HepG2 (cell line): ENCODE data around the gene ZNF91. TPM values are rescaled to one million over a fixed set of nuclear protein-coding genes. Genes with fewer than 3 reads are reported as not detected.

Experiments
- ATAC-seq: fragments of 200-7000 bp; cut with Tn5 transposase; 3 replicates; pipeline ENCODE4 v1.9.1; 2020; ENCODE audit warnings: mild to moderate bottlenecking, moderate library complexity
- BruUV-seq: library from RNA; stranded (reverse); fragments of 400-500 nt; replicated peaks from 2 replicates; lab custom pipeline; 2021; lab: Mats Ljungman, UMichigan
- CTCF ChIA-PET: fragments of 300-600 bp; formaldehyde crosslinking; extraction: SDS; loops from one replicate; lab custom pipeline; 2021; ENCODE audit warnings: low total read pairs, inconsistent platforms, low intra/inter-chr PET ratio; lab: Yijun Ruan, JAX
- POLR2A ChIA-PET: fragments of 350-600 bp; sonication (Branson Sonifier 250); formaldehyde crosslinking; loops from one replicate; lab custom pipeline; 2020; ENCODE audit warnings: antibody characterized with exemption, inconsistent platforms; lab: Yijun Ruan, JAX
- DNase-seq: peaks from one replicate; pipeline ENCODE4 v3.0.0-alpha.2; 2015; ENCODE audit warnings: low spot score
- FAIRE-seq: peaks from 3 replicates; lab custom pipeline; 2011; peaks lifted over from hg19 to GRCh38; lab: Jason Lieb, UNC
- H2AFZ ChIP-seq: one replicate; pipeline ENCODE4 v1.6.1; 2011; ENCODE audit warnings: low read length, inconsistent platforms
- H3K27ac ChIP-seq: fragments of 300-600 bp; 3 replicates; pipeline ENCODE4 v1.8.0; 2011; ENCODE audit warnings: mixed run types, mild to moderate bottlenecking, mixed read lengths, low read length, inconsistent platforms; ENCODE audit not compliant: insufficient read depth; ENCODE audit errors: extremely low read length
- H3K27me3 ChIP-seq, 2 experiments: fragments of 200-600 bp in 1 of 2; 2 replicates in 1 of 2; 3 replicates in 1 of 2; pipeline versions ENCODE4 v1.6.0 to v1.8.0; 2011; ENCODE audit warnings: low read length in 2 of 2, mild to moderate bottlenecking in 2 of 2, moderate library complexity in 2 of 2, inconsistent platforms in 1 of 2; ENCODE audit not compliant: insufficient read depth in 2 of 2, control insufficient read depth in 1 of 2
- H3K36me3 ChIP-seq, 2 experiments: fragments of 200-600 bp in 1 of 2; replicated peaks in 1 of 2; 2 replicates in 1 of 2; 3 replicates in 1 of 2; pipeline versions ENCODE4 v1.5.1 to v1.8.0; 2011; ENCODE audit warnings: low read length in 2 of 2, inconsistent platforms in 1 of 2; ENCODE audit not compliant: insufficient read depth in 2 of 2, control insufficient read depth in 1 of 2
- H3K4me1 ChIP-seq: 2 replicates; pipeline ENCODE4 v1.5.1; 2012; ENCODE audit warnings: low read length, inconsistent platforms; ENCODE audit not compliant: insufficient read depth
- H3K4me2 ChIP-seq: 2 replicates; pipeline ENCODE4 v1.6.0; 2011; ENCODE audit warnings: low read depth, low read length, inconsistent platforms
- H3K4me3 ChIP-seq, 3 experiments: fragments of 200-600 bp in 1 of 3; sonication (generic), shearing (Covaris generic) in 1 of 3; replicated peaks in 1 of 3; 2 replicates each; pipeline ENCODE4 v1.5.1; 2011 to 2016; ENCODE audit warnings: low read length in 3 of 3, inconsistent platforms in 2 of 3, low read depth in 2 of 3, mild to moderate bottlenecking in 2 of 3, control low read depth in 1 of 3, mixed read lengths in 1 of 3; ENCODE audit not compliant: insufficient read depth in 1 of 3
- H3K79me2 ChIP-seq: one replicate; pipeline ENCODE4 v1.6.1; 2011; ENCODE audit warnings: low read length, inconsistent platforms; ENCODE audit not compliant: insufficient read depth
- H3K9ac ChIP-seq: 2 replicates; pipeline ENCODE4 v1.6.0; 2011; ENCODE audit warnings: mild to moderate bottlenecking, low read depth, low read length, inconsistent platforms; ENCODE audit not compliant: insufficient read depth
- H3K9me3 ChIP-seq: 2 replicates; pipeline ENCODE4 v1.5.1; 2012; ENCODE audit warnings: mild to moderate bottlenecking, low read length
- H4K20me1 ChIP-seq: 2 replicates; pipeline ENCODE4 v1.6.0; 2011; ENCODE audit warnings: inconsistent platforms, mild to moderate bottlenecking, low read length, moderate library complexity; ENCODE audit not compliant: insufficient read depth
- DPF2 ChIP-seq: sonication (generic); formaldehyde crosslinking; IDR thresholded peaks from 2 replicates; pipeline ENCODE4 v1.4.0; 2020; ENCODE audit warnings: mild to moderate bottlenecking, low read depth, missing genetic modification reagents, borderline replicate concordance
- MEIS2 ChIP-seq: sonication (generic); formaldehyde crosslinking; IDR thresholded peaks from 2 replicates; pipeline ENCODE4 v1.9.0; 2021; ENCODE audit warnings: mild to moderate bottlenecking, missing genetic modification reagents
- MXD3 ChIP-seq: IDR thresholded peaks from 2 replicates; pipeline ENCODE4 v1.6.1; 2016; ENCODE audit warnings: mild to moderate bottlenecking, missing biosample characterization, missing genetic modification reagents
- NR1H2 ChIP-seq: sonication (generic); formaldehyde crosslinking; IDR thresholded peaks from 2 replicates; pipeline ENCODE4 v1.8.1; 2022; ENCODE audit warnings: low read depth, missing genetic modification reagents, borderline replicate concordance
- NR2F6 ChIP-seq, 2 experiments: IDR thresholded peaks; 2 replicates each; pipeline ENCODE4 v1.6.1; 2016; ENCODE audit warnings: antibody characterized with exemption in 1 of 2, mild to moderate bottlenecking in 1 of 2
- POGZ ChIP-seq: sonication (generic); formaldehyde crosslinking; IDR thresholded peaks from 2 replicates; pipeline ENCODE4 v1.4.0; 2020; ENCODE audit warnings: mild to moderate bottlenecking, missing genetic modification reagents
- SRSF4 ChIP-seq: fragments of 200-400 bp; formaldehyde crosslinking; IDR thresholded peaks from one replicate; pipeline ENCODE4 v1.6.1; 2018; ENCODE audit warnings: mild to moderate bottlenecking, low read depth, low read length, moderate library complexity; ENCODE audit not compliant: poor library complexity, severe bottlenecking
- ZBTB20 ChIP-seq: sonication (generic); formaldehyde crosslinking; IDR thresholded peaks from 2 replicates; pipeline ENCODE4 v1.8.1; 2023; ENCODE audit warnings: missing genetic modification reagents, low read depth, mild to moderate bottlenecking, borderline replicate concordance
- ZFP91 ChIP-seq: sonication (generic); formaldehyde crosslinking; IDR thresholded peaks from 2 replicates; pipeline ENCODE4 v1.9.0; 2022; ENCODE audit warnings: missing genetic modification reagents, mild to moderate bottlenecking, borderline replicate concordance
- ZNF543 ChIP-seq: sonication (generic); formaldehyde crosslinking; IDR thresholded peaks from 2 replicates; pipeline ENCODE4 v1.4.0; 2020; ENCODE audit warnings: mild to moderate bottlenecking, missing genetic modification reagents
- ZNF550 ChIP-seq: sonication (generic); formaldehyde crosslinking; IDR thresholded peaks from 2 replicates; pipeline ENCODE4 v1.4.0; 2020; ENCODE audit warnings: mild to moderate bottlenecking, missing genetic modification reagents, borderline replicate concordance
- ZNF609 ChIP-seq: sonication (generic); formaldehyde crosslinking; IDR thresholded peaks from 2 replicates; pipeline ENCODE4 v1.4.0; 2020; ENCODE audit warnings: mild to moderate bottlenecking, missing genetic modification reagents, borderline replicate concordance
- ZNF766 ChIP-seq: sonication (generic); formaldehyde crosslinking; IDR thresholded peaks from 2 replicates; pipeline ENCODE4 v1.5.0; 2020; ENCODE audit warnings: missing genetic modification reagents, borderline replicate concordance
- WGBS: methylation state at CpG from one replicate; pipeline ENCODE4 v1.1.6; 2017; ENCODE audit warnings: low lambda C conversion rate; 5-methylcytosine and 5-hydroxymethylcytosine counted together
- in situ Hi-C: cut with HindIII; loops from 2 replicates; pipeline ENCODE4 v1.10.0; 2017; ENCODE audit warnings: low pct_unique_long_range_greater_than_20kb; ENCODE audit not compliant: extremely low pct_ligation_motif_present
- intact Hi-C: fragments of 100-400 bp; cut with micrococcal nuclease; formaldehyde crosslinking; loops from one replicate; pipeline ENCODE4 v1.10.0; 2022; ENCODE audit not compliant: unreplicated experiment
- polyA plus RNA-seq, 8 experiments: library from polyadenylated mRNA; depleted of rRNA in 3 of 8; stranded (reverse) in 7 of 8; unstranded in 1 of 8; fragments of >200 nt; fragmentation: Illumina TruSeq in 4 of 8; extraction: Trizol in 4 of 8; gene quantifications; 2 replicates each; pipeline versions ENCODE4 v1.2.1 to v1.2.3, GENCODE V29; 2011 to 2016; ENCODE audit warnings: low read depth in 4 of 8, missing spikeins in 1 of 8, mixed read lengths in 1 of 8; ENCODE audit not compliant: insufficient read depth in 1 of 8
- total RNA-seq, 5 experiments: library from RNA; depleted of rRNA; stranded (reverse); fragments of >200 nt; fragmentation: Illumina TruSeq; extraction: Trizol; gene quantifications; 2 replicates each; pipeline ENCODE4 v1.2.3, GENCODE V29; 2016; ENCODE audit warnings: low read depth in 1 of 5
- TF ChIP-seq, protein P1 (sequence below): fragments of 450-650 bp; IDR thresholded peaks from 2 replicates; pipeline ENCODE4 v1.6.1; 2017; ENCODE audit warnings: mild to moderate bottlenecking

The ZNF91 gene
- total and polyA plus RNA-seq, 2 of the 13 experiments (the other 11 are each of a cell fraction or from before 2014, with no cell fraction given), result 19.4 to 21.5 TPM

- Histone ChIP-seq H3K27ac (no peak overlapping the region), H3K36me3 (peaks cover 3 to 16% of the 10 kb centered on the region in 2 experiments; a peak in 2 of 5 replicates), H4K20me1 (no peaks in the 10 kb centered on the region), H3K9me3 (peaks cover 100% of the 10 kb centered on the region), H3K4me3 (no peak overlapping the region), H3K4me2 (no peak overlapping the region), H3K79me2 (peaks cover 5% of the 10 kb centered on the region), H3K9ac (no peak overlapping the region), H3K27me3 (no peaks in the 10 kb centered on the region), H3K4me1 (no peaks in the 10 kb centered on the region), H2AFZ (no peak overlapping the region)
- no peak for DNase-seq
- intact Hi-C loops (no loop called here), in situ Hi-C loops (no loop called here)
- FAIRE-seq, result no peak
- ChIA-PET CTCF (no interaction called here), POLR2A (no interaction called here)
- 98% methylated on average over 4 of the region's 4 CpGs for WGBS
- no TSS peak for BruUV-seq
- ATAC-seq, result no peak
- TF ChIP-seq, protein P1, sequence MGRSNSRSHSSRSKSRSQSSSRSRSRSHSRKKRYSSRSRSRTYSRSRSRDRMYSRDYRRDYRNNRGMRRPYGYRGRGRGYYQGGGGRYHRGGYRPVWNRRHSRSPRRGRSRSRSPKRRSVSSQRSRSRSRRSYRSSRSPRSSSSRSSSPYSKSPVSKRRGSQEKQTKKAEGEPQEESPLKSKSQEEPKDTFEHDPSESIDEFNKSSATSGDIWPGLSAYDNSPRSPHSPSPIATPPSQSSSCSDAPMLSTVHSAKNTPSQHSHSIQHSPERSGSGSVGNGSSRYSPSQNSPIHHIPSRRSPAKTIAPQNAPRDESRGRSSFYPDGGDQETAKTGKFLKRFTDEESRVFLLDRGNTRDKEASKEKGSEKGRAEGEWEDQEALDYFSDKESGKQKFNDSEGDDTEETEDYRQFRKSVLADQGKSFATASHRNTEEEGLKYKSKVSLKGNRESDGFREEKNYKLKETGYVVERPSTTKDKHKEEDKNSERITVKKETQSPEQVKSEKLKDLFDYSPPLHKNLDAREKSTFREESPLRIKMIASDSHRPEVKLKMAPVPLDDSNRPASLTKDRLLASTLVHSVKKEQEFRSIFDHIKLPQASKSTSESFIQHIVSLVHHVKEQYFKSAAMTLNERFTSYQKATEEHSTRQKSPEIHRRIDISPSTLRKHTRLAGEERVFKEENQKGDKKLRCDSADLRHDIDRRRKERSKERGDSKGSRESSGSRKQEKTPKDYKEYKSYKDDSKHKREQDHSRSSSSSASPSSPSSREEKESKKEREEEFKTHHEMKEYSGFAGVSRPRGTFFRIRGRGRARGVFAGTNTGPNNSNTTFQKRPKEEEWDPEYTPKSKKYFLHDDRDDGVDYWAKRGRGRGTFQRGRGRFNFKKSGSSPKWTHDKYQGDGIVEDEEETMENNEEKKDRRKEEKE, result no peak
- no peak for TF ChIP-seq ZNF609 (CRISPR knock-in tag)
- no peak for TF ChIP-seq MEIS2 (CRISPR knock-in tag)
- no peak for TF ChIP-seq DPF2 (CRISPR knock-in tag)
- no peak for TF ChIP-seq MXD3 (CRISPR knock-in tag)
- TF ChIP-seq NR2F6 (IDR thresholded peaks at IDR 0.05), result no peak
- no peak for TF ChIP-seq NR2F6 (CRISPR knock-in tag; IDR thresholded peaks at IDR 0.05)
- no peak for TF ChIP-seq SRSF4
- TF ChIP-seq POGZ, result no peak
- no peak for TF ChIP-seq NR1H2
- no peak for TF ChIP-seq ZNF766 (CRISPR knock-in tag)
- TF ChIP-seq ZNF543 (CRISPR knock-in tag), result no peak
- no peak for TF ChIP-seq ZBTB20 (CRISPR knock-in tag)
- TF ChIP-seq ZFP91 (CRISPR knock-in tag), result no peak
- TF ChIP-seq ZNF550 (CRISPR knock-in tag), result no peak
Measured at GRCh38 chr19:23351806-23352205, 43.5 kb downstream of the ZNF91 start.
